Measurements from ENCODE around the gene LIN7C. TPM values are rescaled to one million over a fixed set of nuclear protein-coding genes. Genes with fewer than 3 reads are reported as not detected.
A peak's percentile ranks its signal among the peaks of the same experiment; 100 is the strongest.

The LIN7C gene
- total RNA-seq, 1 donor from 2014 or later: 18.3 TPM

DNA sequence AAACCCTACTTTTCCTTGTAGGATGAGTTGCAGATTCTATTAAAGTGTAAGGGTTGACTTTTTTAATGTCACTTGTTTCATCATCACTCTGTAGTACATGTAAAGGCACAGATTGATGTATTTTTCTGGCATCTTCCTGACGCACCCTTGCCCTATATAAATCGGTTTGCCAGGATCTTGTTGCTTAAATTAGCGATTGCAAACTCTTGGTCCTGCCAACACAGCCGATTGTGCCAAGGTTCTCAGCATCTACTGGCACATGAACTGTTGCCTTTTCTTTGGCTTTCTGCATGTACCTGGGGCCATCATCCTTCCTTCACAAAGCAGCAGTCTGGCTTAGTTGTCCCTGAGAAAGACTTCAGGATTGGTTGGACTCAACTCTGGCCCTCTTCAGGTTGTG is 7.5 kb upstream of the LIN7C start:
- DNase-seq (peak; percentile 55), ATAC-seq (peak; percentile 86)
- intact Hi-C loops (cut with micrococcal nuclease): no loop called here

DNA sequence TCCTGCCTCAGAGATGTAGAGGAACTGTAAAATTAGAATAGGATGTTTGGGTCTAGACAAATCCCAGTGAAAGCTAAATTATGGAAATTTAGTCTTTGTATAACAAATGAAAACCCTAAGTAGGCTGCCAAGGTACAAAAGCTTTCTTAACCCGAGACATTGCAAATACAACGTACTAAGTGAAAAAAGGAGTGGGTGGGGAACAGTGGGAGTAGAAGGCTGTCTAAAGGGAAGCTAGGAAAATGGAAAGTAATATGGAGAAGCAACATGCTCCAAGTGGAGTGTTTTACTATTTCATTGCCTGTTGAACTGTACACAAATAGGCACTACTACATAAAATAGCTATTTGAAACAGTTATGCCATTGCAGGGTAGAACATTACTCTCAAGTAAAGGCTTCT is 6.8 kb upstream of the LIN7C start:
- ATAC-seq: no peak
- intact Hi-C loops (cut with micrococcal nuclease): no loop called here

DNA sequence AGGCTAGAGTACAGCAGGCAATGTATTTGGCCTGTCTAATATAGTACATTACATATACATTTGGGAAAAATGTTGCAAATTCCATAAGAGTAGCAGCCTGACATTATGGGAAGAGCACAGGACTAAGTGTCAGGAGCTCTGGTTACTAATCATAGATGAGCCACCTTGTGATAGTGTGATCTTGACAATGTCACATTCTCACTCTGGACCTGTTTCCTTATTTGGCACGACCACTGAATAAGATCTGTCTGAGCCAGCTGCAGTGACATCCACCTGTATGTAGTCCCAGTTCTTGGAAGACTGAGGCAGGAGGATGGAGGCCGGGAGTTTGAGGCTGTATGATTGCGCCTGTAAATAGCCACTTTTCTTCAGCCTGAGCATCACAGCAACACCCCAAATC is 5.7 kb upstream of the LIN7C start:
- intact Hi-C loops (cut with micrococcal nuclease): no loop called here
- peak; percentile 50 for ATAC-seq
- no peak for DNase-seq

More for the DNA sequence above, 6.8 kb upstream of the LIN7C start:
- no peak for DNase-seq

DNA sequence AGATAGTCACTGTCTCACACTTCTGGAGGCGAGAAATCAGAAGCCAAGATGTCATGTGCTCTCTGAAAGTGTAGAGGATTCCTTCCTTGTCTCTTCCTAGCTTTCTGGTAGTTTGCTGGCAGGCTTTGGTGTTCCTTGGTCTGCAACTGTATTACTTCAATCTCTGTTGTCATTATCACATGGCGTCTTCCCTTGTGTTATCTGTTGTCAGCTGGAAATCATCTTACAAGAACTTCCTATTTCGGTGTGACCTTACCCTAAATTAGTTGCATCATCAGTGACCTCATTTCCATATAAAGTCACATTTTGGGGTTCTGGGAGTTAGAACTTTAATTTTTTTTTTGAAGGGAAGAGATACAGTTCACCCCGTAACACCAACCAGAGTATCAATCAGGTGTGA is 3.3 kb upstream of the LIN7C start:
- ATAC-seq: no peak
- DNase-seq: no peak
- intact Hi-C loops (cut with micrococcal nuclease): no loop called here

DNA sequence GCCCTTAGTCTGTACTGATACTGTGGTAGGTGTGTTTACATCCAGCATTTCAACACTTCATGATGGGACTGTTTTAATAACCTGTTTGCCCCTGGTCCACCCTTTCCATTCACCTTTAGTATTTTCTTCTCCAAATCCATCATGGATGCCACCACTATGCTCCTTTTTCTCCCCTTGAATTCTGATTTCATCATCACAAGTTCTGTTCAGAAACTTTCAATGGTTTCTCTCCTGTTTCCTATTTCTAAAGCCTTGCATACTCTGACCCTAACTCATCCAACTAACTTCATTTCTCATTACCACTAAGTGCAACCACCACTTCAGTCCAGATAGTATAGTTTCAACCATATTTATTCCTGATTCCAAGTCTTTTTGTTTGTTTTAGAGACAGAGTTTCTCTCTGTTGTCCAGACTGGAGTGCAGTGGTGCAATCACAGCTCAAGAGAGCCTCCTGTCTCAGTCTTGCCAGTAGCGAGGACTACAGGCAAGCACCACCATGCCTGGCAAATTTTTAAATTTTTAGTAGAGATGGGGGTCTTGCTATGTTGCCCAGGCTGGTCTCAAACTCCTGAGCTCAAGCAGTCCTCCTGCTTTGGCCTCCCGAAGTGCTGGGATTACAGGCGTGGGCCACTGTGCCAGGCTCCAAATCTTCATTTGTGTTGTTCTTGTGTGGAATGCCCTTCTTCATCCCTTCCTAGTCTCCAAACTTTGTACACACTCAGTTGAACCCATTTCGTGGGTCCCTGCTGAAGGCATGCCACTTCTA is 1.2 kb upstream of the LIN7C start:
- intact Hi-C loops (cut with micrococcal nuclease): no loop called here

DNA sequence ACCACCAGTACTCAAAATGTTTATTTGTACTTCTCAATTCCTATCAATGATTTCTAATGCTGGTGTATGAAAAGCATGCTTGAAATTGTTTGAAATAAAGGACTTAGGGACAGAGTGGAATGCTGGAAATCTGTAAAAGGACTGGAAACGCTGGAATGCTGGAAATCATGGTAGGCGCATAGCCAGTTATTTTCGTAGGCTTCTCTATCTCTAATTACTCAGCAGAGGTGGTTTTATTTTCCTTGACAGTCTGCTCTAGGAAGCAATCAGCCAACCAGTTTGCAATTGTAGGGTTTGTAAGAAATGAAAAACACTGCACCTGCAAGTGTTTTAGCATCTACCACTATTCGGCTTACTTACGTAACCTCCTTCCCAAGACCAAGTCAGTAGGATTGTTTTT is 788 bp downstream of the LIN7C start:
- intact Hi-C loops (cut with micrococcal nuclease): no loop called here
- ATAC-seq (no peak), DNase-seq (no peak)

More for the DNA sequence above, 1.2 kb upstream of the LIN7C start:
- no peak for ATAC-seq
- DNase-seq: no peak

DNA sequence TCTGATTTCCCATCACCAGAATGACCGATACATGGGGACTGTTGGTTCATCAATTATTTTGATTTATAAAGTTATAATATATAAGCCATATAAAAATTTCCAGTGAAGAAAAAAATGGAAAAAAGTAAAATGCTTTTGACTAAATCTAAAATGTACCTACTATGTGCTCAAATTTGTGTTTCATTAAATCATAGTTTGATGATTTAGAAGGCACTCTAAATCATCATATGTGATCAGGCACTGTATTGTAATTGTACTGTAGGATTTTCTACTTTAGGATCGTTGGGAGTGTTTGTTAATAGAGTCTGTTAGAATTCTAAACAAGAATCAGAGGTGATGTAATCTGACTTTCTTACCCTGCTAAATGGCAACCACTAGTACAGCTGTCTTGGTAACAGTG is 2.4 kb downstream of the LIN7C start:
- DNase-seq: no peak
- intact Hi-C loops (cut with micrococcal nuclease): no loop called here
- no peak for ATAC-seq

DNA sequence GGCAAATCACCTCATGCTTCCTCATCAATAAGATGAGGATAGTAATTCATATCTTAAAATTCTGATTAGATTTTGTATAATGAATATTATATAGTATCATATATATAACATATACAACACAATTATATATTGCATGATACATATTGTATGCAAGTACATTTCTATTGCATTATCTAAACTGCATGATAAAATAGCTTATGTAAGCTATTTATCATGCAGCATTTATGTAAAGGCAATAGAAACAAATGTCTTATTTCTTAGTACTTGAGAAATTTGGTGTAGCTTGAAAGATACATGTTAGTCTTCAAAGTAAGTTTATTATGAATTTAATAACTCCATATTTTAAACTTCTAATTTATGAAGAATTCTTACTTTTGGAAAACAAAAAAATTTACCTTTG is 5.5 kb downstream of the LIN7C start:
- DNase-seq (no peak), ATAC-seq (no peak)
- intact Hi-C loops (cut with micrococcal nuclease): no loop called here

DNA sequence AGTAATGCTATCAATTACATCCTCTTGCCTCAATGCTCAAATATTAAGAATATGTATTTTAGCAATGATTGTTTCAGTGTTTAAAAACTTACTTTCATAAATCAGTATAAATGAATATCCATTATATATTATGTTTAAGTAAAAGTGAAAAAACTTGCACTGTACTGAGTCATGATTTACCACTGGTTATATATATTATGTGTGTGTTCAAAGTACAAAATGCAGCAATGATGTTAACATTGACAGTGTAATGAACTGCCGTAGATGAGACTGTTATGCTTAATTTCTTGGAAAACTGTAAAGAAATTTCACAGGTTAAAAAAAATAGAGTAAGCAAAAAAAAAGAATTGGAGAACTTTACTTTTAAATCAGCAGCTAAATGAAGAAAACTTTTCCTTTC is 8.7 kb downstream of the LIN7C start:
- DNase-seq (no peak), ATAC-seq (no peak)
- intact Hi-C loops (cut with micrococcal nuclease): no loop called here

DNA sequence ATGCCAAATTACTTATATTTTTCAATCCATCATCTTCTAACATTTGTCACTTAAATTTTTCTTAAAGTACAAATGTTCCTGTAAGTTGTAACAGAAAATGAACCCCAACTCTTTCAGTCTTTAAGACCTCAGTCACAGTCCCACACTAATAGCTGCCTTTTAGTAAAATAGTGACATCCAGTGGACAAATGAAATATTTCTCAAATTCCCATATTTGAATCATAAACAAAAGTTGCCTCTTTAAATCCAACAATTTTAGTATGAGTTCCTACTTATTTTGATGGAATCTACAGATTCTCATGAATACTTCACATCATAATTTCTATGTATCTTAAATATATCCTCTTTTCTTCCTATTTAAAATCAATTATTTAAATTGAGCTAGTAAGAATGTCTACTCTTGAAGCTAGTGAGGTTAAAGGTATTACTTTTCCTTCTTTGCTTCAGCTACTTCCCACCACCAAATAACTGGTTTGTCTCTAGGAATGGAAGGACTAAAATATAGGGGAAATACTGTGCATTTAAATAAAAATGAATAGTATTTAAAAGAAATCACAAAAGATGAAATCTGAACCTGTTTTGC is 9.2 kb downstream of the LIN7C start:
- peak; percentile 58 for ATAC-seq
- intact Hi-C loops (cut with micrococcal nuclease): no loop called here
- no peak for DNase-seq

DNA sequence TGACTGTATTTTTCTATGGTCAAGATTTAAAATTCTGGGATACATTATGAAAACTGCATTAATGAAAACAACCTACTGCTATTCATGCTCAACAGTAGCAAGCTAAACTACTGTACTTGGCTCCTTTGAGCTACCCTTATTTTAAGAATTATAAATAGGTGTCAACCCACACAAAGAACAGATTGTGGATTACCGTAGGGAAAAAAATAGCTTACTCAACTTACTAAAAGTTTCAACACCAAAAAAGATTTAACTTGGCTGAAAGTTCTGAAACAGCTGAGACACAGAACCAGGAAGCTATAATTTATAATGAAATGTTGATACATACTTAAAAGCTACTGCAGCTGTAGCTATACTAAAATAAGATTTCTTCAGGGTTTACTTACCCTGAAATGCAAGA is 10.1 kb downstream of the LIN7C start:
- DNase-seq (no peak), ATAC-seq (peak; percentile 58)
- intact Hi-C loops (cut with micrococcal nuclease): no loop called here

DNA sequence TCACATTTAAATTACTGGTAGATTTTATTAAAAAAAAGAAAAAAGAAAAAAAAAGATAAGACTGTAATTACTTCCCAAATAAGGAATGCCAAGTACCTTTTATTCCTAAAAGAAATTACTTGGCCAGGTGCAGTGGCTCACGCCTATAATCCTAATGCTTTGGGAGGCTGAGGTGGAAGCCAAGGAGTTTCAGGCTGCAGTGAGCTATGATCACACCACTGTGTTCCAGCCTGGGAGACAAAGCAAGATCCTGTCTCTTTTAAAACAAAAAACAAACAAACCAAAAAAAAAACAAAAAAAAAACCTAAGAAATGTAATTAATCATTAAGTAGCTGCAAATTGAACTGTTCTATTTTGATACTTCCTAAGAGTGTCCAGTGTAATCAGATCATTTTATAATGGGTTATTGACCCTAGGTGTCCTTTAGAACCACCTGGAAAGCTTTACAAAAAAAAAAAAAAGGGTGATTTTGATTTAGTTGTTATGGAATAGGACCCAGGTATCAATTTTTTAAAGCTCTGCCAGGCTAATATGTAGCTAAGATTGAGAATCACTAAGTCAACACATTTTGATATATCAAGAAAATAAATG is 10.8 kb downstream of the LIN7C start:
- DNase-seq: no peak
- intact Hi-C loops (cut with micrococcal nuclease): no loop called here
- ATAC-seq: peak; percentile 28

DNA sequence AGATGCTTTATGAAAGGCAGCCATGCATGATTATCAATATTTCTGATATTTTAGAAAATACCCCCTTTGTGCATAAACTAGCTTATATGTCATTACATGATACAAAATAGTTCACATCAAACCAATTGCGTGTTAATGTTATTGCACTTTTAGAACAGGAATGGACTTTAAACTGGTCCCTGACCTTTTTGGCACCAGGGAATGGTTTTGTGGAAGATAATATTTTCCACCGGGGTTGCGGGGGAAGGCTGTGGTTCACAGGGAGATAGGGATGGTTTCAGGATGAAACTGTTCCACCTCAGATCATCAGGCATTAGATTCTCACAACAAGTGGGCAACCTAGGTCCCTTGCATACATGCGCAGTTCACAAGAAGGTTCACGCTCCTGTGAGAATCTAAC is 17.5 kb downstream of the LIN7C start:
- DNase-seq: no peak
- intact Hi-C loops (cut with micrococcal nuclease): no loop called here
- ATAC-seq: no peak

DNA sequence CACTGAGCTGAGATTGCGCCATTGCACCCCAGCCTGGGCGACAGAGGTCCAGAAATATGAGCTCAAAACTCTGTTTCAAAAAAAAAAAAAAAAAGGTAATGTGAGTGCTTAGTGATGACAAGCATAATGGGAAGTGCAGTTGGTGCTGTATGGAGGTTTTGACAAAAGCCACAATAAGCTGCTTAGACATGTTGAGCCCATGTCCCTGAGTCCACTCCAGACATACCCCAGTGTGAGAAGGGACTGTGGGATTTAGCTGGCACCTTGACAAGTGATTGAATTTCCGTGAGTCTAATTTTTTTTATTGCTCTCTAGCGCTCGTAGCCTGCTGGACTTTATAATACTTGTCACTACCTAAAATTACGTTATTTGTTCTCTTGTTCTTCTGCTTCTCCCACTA is 18.9 kb downstream of the LIN7C start:
- intact Hi-C loops (cut with micrococcal nuclease): loop anchor here (2.0 kb wide), 1 partner anchor 303 kb away; no protein-coding TSS in a partner anchor
- DNase-seq (no peak), ATAC-seq (no peak)

DNA sequence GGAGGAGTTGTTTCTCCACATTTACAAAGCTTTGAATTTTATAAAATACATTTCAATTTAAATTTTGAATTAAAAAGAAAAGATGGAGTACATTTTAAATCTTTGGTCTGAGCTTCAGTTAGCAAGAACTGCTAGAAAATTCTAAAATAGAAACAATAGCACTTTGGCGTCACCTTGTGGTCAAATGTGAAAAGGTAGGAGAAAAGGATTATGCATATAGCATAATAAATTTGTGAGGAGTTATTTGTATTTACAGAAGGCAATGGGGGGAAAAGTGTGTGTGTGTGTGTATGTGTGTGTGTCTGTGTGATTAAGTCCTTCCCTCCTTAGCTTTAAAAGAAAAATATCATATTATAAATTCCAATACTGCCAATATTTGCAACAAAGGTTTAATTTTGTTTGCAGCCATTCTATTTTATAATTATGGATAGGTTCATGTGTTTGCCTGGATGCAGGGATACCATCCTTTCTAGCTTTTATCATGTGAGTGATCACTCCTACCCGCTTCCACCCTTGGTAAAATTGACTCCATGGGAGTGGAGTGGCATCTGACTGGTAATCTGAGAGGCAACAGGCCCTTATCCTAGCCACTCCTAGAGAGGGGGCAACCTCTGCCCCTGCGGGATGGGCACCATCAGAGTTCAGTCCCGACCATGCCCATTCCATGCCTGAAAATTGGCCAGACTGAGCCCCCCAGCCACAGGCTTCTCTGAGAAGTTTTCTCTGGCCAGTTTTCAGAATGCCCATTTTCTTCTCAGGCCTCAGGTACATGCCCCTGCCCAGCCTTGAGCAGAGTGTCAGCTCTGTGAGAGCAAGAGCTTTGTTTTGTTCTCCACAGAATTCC is 20.4 kb downstream of the LIN7C start:
- no peak for DNase-seq
- intact Hi-C loops (cut with micrococcal nuclease): loop anchor here (2.0 kb wide), 1 partner anchor 301 kb away; no protein-coding TSS in a partner anchor
- peak; percentile 61 for ATAC-seq

DNA sequence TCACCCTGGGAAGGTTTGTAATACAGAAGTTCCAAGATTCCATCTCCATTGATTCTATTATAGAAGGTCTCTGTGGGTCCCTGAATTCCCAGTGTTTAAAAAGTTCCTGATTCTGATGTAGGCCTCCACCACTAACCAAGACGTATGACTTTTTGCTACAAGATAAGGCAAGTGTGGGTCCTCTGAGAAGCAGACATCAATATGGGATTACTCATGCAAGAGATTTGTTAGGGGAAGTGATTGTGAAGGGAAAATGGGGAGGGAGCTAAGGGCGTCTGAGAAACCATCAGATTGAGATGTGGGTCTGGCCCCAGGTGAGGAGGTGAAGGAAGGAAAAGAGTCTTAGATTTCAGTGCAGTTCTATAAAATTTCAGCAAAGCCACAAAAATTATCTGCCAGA is 23.8 kb downstream of the LIN7C start:
- ATAC-seq (no peak), DNase-seq (no peak)
- intact Hi-C loops (cut with micrococcal nuclease): no loop called here

DNA sequence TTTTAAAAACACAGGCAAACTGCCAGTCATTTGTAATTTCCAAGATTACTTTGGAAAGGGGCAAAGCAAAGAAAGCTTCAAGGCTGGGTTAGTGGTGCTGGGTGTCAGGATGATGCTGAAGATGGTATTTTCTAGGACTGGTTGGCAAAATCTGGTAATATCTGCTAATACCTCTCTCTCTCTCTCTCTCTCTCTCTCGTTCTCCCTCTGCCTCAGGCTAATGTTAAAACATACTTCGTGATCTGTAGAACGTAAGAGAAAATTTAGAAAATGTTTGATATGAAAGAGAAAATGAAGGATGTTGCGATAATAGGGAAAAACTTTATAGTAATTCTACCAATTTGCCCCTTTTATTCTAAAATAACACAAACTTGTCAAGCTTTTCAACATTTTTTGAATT is 24.6 kb downstream of the LIN7C start:
- ATAC-seq (no peak), DNase-seq (no peak)
- intact Hi-C loops (cut with micrococcal nuclease): no loop called here

DNA sequence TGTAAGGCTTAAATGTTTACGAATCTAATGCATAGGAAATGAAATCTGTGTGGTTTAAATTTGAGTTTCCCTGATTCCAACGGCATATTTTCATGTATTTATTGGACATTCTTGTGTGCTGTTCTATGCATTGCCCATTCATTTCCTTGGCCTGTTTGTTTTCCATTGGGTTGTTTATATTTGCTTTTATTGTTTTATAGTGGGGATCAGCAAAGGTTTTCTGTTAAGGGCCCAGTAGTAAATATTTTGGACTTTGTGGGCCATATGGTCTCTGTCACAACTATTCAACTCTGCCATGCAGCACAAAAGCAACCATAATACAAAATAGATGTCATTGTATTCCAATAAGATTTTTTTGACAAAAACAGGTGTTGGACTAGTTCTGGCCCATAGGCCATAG is 28.7 kb downstream of the LIN7C start:
- DNase-seq (no peak), ATAC-seq (no peak)
- intact Hi-C loops (cut with micrococcal nuclease): no loop called here

DNA sequence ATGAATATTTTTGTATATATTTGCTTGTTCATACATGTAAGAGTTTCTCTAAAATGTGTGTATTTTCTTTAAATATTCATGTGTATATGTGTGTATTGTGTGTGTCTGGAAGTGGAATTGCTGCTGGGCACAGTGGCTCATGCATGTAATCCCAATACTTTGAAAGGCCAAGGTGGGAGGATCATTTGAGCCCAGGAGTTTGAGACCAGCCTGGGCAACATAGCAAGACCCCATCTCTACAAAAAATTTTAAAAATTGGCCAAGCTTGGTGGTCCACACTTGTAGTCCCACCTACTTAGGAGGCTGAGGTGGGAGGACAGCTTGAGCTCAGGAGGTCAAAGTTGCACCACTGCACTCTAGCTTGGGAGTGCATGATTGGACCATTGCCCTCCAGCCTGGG is 29.3 kb downstream of the LIN7C start:
- intact Hi-C loops (cut with micrococcal nuclease): no loop called here
- DNase-seq (no peak), ATAC-seq (no peak)

DNA sequence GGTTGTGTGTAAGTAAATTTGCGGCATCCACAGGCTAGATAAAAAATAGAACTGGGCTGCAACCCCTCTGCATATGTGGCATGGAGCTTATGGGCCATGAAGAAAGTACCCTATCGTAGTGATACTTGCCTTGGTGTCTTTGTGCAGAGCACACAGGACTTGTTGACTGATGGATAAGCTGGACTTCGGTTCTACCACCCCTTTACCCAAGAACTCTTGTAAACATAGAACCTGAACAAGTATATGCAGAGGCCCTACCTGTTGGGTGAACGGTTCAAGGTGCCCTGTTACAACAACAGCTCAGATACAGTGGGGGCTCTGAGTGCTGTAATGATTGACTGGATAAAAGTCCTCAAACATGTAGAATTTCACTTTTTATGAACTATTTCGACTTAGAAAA is 30.9 kb downstream of the LIN7C start:
- ATAC-seq (no peak), DNase-seq (no peak)
- intact Hi-C loops (cut with micrococcal nuclease): no loop called here

Data from left ventricle myocardium superior (tissue), 1 donor.